Spleen (tissue), 7 donors: ENCODE data around the gene AP4M1.

Experiments used
- POLR2A ChIP-seq, 3 donors: fragments of 450-650 bp; IDR thresholded peaks; one replicate each; pipeline ENCODE4 v1.5.1; 2017; ENCODE audit warnings: antibody characterized with exemption in 3 of 3, mild to moderate bottlenecking in 1 of 3
- TF ChIP-seq, protein P1 (sequence below), 11 experiments: fragments of 200-600 bp in 7 of 11; fragments of 450-650 bp in 4 of 11; sonication (generic) in 4 of 11; IDR thresholded peaks in 8 of 11; conservative IDR thresholded peaks in 3 of 11; 1 replicate in 7 of 11; 2 replicates in 4 of 11; pipeline versions ENCODE4 v1.4.0 to v1.8.0; 2016 to 2021; ENCODE audit warnings: antibody characterized with exemption in 11 of 11, inconsistent platforms in 4 of 11, mild to moderate bottlenecking in 1 of 11
- donor health status: DM: no; HTN: no; CAD: no; lungs with moderate emphysema.
- donor health status: DM: no; HTN: no; CAD: no.
- donor health status: DM: no; HTN: no; CAD: no.

DNA sequence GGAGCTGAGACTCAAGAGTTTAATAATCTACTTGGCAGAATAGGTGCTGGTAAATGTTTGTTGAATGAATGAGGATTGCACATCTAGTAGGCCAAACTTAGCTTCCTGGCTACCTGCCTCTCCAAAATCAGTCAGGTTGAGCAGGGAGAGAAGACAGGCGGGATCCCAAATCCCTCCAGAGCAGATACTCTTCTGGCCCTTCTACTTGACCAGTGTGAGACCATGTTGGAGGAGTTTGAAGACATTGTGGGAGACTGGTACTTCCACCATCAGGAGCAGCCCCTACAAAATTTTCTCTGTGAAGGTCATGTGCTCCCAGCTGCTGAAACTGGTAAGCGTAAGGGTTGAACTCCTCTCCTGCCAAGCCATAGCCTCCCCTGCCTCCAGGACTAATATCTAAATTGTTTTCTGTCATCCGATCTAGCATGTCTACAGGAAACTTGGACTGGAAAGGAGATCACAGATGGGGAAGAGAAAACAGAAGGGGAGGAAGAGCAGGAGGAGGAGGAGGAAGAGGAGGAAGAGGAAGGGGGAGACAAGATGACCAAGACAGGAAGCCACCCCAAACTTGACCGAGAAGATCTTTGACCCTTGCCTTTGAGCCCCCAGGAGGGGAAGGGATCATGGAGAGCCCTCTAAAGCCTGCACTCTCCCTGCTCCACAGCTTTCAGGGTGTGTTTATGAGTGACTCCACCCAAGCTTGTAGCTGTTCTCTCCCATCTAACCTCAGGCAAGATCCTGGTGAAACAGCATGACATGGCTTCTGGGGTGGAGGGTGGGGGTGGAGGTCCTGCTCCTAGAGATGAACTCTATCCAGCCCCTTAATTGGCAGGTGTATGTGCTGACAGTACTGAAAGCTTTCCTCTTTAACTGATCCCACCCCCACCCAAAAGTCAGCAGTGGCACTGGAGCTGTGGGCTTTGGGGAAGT lies 23.1 kb downstream of the AP4M1 start:
- TF ChIP-seq, protein P1, sequence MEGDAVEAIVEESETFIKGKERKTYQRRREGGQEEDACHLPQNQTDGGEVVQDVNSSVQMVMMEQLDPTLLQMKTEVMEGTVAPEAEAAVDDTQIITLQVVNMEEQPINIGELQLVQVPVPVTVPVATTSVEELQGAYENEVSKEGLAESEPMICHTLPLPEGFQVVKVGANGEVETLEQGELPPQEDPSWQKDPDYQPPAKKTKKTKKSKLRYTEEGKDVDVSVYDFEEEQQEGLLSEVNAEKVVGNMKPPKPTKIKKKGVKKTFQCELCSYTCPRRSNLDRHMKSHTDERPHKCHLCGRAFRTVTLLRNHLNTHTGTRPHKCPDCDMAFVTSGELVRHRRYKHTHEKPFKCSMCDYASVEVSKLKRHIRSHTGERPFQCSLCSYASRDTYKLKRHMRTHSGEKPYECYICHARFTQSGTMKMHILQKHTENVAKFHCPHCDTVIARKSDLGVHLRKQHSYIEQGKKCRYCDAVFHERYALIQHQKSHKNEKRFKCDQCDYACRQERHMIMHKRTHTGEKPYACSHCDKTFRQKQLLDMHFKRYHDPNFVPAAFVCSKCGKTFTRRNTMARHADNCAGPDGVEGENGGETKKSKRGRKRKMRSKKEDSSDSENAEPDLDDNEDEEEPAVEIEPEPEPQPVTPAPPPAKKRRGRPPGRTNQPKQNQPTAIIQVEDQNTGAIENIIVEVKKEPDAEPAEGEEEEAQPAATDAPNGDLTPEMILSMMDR (IDR thresholded peaks at IDR 0.05 in 8 of 11, conservative IDR thresholded peaks at IDR 0.05 in 3 of 11) = no peak
- TF ChIP-seq POLR2A (IDR thresholded peaks at IDR 0.05) = no peak
